Measurements from ENCODE around the gene MEIS1. TPM values are rescaled to one million over a fixed set of nuclear protein-coding genes. Genes with fewer than 3 reads are reported as not detected.

The MEIS1 gene
- total RNA-seq, 2 experiments from 2014 or later, result not detected

DNA sequence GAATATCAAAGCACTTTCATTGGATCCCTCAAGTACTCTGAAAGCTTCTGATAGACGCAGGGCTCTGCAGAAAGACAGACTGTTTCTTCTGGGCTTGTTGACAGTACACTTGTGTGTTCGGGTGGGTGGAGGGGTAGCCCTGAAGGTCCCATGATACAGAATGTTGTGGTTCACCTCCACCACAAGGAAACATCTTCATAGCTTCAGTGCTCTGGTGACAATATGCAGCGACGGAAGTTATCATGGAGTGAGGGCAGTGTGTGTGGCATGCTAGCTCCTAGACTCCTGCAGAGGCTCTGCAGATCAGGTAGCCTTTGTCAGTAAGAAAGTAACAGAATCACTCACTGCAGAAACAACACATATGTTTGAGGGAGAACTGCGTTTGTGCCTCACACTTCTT is 90.7 kb downstream of the MEIS1 start:
- ATAC-seq (no peak), DNase-seq (no peak)
- Mint-ChIP-seq H3K27me3 (peaks cover 4% of the 10 kb centered on the region), H3K4me1 (no peaks in the 10 kb centered on the region), H3K9me3 (ENCODE audit: low read depth) (no peaks in the 10 kb centered on the region), H3K27ac (no peak overlapping the region), H3K36me3 (ENCODE audit: low read depth) (no peaks in the 10 kb centered on the region), H3K4me3 (no peak overlapping the region)
- ChIA-PET CTCF (no interaction called here), POLR2A (no interaction called here)
- intact Hi-C loops (cut with DNase I, micrococcal nuclease), result no loop called here

DNA sequence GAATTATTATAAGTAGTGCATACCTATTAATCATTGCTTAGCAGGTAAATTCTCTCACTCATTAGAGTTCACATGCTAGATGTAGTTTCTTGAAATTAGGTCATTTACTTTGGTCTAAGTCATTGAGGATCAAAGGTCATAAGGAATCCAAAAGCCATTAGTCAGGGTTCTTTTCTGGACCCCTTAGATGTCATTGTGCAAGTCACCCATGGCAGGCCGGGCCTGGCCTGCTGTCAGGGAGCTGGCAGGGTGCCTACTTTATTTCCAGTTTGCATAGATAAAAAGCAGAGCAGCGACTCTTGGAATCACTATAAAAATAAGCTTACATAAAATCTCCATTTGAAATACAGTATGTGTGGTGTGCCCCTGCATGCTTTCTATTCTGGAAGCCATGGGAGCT is 91.3 kb downstream of the MEIS1 start:
- POLR2A ChIA-PET, result no interaction called here
- Mint-ChIP-seq H3K27ac (no peak overlapping the region), H3K4me3 (no peak overlapping the region), H3K4me1 (no peaks in the 10 kb centered on the region), H3K27me3 (peaks cover 4% of the 10 kb centered on the region), H3K9me3 (ENCODE audit: low read depth) (no peaks in the 10 kb centered on the region), H3K36me3 (ENCODE audit: low read depth) (no peaks in the 10 kb centered on the region)
- CTCF ChIA-PET, result no interaction called here
- intact Hi-C loops (cut with DNase I, micrococcal nuclease), result no loop called here
- ATAC-seq (no peak), DNase-seq (no peak)

DNA sequence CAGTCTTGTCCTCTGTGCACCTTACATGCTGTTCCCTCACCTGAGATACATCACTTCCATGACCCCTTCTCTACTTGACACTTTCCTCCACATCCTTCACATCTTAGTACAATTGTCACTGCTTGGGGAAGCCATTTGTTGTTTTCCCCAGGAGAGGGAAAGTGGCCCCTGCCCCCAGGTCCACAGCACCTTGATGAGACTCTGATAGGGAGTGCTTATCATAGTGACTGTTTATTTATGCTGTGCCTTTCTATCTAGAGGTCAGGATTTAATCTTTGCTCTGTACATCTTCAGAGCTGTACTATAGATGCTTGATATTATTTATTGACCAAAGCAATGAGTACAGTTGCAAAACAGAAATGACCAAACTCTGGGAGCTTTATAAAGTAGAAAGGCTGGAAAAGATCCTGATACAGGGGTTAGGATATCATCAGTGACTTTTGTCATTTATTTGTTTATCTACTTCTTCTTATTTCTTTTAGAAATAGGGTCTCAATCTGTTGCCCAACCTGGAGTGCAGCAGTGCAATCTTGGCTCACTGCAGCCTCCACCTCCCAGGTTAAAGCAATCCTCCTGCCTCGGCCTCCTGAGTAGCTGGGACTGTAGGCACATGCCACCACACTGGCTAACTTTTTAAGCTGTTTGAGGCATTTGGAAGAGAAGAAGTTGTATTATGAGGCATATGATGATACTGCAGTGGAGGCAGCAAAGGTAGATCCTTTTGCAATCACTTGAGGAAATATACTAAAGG is 94.2 kb downstream of the MEIS1 start:
- Mint-ChIP-seq H3K9me3 (ENCODE audit: low read depth) (no peaks in the 10 kb centered on the region), H3K4me3 (no peak overlapping the region), H3K27me3 (peaks cover 2% of the 10 kb centered on the region), H3K36me3 (ENCODE audit: low read depth) (no peaks in the 10 kb centered on the region), H3K4me1 (no peaks in the 10 kb centered on the region), H3K27ac (no peak overlapping the region)
- intact Hi-C loops (cut with DNase I, micrococcal nuclease), result no loop called here
- CTCF ChIA-PET, result no interaction called here
- DNase-seq, result no peak
- ATAC-seq, result no peak
- POLR2A ChIA-PET, result no interaction called here

DNA sequence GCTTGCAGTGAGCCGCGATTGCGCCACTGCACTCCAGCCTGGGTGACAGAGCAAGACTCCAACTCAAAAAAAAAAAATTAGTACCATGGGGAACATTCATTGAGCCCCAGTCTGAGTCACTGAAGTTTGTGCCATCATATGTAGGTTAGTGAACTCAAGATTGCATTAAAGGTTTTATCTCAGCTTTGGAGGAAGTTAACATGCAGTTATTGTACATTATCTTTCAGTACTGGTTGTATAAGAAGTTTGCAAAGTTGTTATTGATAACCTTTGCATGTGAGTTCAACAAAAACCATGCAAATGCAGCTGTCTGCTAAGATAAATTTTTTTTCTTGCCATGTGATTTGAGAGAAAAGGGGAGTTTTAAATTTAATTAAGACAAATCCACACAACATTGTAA is 95.7 kb downstream of the MEIS1 start:
- H3K9me3 Mint-ChIP-seq (ENCODE audit: low read depth), result no peaks in the 10 kb centered on the region
- H3K4me3 Mint-ChIP-seq, result no peak overlapping the region
- H3K27me3 Mint-ChIP-seq, result peaks cover 2% of the 10 kb centered on the region
- POLR2A ChIA-PET, result no interaction called here
- no peaks in the 10 kb centered on the region for H3K4me1 Mint-ChIP-seq
- no peaks in the 10 kb centered on the region for H3K36me3 Mint-ChIP-seq (ENCODE audit: low read depth)
- ATAC-seq (no peak), DNase-seq (no peak)
- intact Hi-C loops (cut with DNase I, micrococcal nuclease), result no loop called here
- CTCF ChIA-PET, result interaction anchor here (0.7 kb wide), 1 partner anchor 132 kb away, joined by 4 read pairs; no protein-coding TSS in a partner anchor
- no peak overlapping the region for H3K27ac Mint-ChIP-seq

DNA sequence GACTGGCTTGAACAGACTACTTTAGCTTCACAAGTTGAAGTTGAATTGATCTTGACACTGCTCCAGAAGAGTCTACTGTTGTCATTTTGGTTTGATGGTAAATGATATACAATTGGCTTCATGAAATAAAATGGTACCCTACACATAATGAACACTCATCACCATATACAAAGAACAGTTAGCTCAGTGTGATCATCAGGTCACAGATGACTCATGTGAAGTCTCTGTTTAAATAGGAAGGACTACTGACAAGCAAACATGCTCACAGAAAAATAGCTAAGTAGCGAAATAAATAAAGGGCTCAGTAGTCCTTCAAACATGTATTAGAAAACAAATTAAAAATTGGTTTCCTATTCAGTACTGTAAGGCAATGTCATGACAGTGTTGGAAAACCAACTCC is 96.2 kb downstream of the MEIS1 start:
- H3K27ac Mint-ChIP-seq, result no peak overlapping the region
- peaks cover 2% of the 10 kb centered on the region for H3K27me3 Mint-ChIP-seq
- H3K4me3 Mint-ChIP-seq, result no peak overlapping the region
- ChIA-PET POLR2A (no interaction called here), CTCF (interaction anchor here (0.7 kb wide), 1 partner anchor 132 kb away, joined by 4 read pairs; no protein-coding TSS in a partner anchor)
- no peaks in the 10 kb centered on the region for H3K9me3 Mint-ChIP-seq (ENCODE audit: low read depth)
- intact Hi-C loops (cut with DNase I, micrococcal nuclease), result no loop called here
- DNase-seq (no peak), ATAC-seq (no peak)
- H3K4me1 Mint-ChIP-seq, result no peaks in the 10 kb centered on the region
- H3K36me3 Mint-ChIP-seq (ENCODE audit: low read depth), result no peaks in the 10 kb centered on the region

DNA sequence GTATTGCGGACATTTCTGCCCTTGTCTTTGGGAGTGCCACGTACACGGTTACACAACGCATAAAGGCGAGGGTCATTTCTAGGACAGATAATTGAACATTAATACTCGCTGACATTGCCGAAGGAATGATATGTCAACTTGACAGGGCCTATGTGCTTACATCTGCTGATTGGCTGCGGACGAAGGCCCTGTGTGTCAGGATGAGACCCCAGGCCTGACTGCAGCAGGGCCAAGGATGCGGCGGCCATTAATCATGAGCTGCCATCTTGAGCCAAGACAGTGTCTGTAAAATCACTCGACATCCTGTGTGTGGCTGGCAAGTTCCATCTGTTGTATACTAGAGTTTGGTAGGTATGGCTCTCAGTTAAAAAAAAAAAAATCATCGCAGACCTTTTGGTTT is 96.6 kb downstream of the MEIS1 start:
- ATAC-seq (no peak), DNase-seq (no peak)
- no peaks in the 10 kb centered on the region for H3K36me3 Mint-ChIP-seq (ENCODE audit: low read depth)
- ChIA-PET POLR2A (no interaction called here), CTCF (no interaction called here)
- intact Hi-C loops (cut with DNase I, micrococcal nuclease), result no loop called here
- H3K27me3 Mint-ChIP-seq, result peaks cover 2% of the 10 kb centered on the region
- H3K4me1 Mint-ChIP-seq, result no peaks in the 10 kb centered on the region
- no peak overlapping the region for H3K27ac Mint-ChIP-seq
- H3K9me3 Mint-ChIP-seq (ENCODE audit: low read depth), result no peaks in the 10 kb centered on the region
- H3K4me3 Mint-ChIP-seq, result no peak overlapping the region

DNA sequence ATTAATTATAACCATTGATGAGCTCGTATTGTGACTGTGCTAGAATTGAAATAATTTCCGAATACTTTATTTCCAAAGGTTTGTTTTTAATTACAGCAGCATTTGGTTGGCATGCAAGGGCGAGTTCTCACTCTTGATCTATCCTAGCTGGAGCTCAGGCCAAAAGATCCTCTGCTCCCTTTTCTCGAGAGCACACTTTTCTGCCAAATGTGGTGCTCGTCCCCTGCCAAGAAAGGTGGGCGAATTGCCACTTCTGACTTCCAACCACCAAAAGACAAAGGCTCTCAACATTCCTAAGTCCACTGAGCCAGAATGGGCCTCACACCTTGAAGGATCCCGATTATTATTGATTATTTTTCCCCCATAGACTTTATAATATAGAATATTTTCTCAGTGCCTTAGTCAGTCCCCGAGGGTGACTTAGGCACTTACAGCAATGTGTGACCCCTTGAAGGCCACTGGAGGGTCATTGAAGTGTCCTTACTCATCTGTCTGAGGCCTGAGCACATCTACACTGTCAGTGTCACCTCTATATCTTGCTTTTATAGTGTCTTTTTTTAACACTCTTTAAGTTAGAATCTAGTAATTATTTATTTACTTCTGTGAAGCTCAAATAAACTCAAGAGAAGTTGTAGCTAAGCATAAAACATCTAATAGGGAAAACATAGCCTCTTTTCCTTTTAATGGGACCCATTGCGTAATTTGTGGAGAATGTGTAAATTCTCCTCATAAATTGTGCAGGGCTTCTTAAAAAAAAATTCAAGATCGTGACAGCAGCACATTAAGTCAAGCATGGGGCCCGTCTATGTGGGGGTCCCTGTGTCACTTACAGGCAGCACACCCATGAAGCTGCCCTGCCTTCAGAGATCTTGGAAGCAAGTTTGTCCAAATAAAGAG is 98.3 kb downstream of the MEIS1 start:
- Mint-ChIP-seq H3K9me3 (ENCODE audit: low read depth) (no peaks in the 10 kb centered on the region), H3K4me1 (no peaks in the 10 kb centered on the region), H3K27ac (no peak overlapping the region), H3K36me3 (ENCODE audit: low read depth) (no peaks in the 10 kb centered on the region), H3K4me3 (no peak overlapping the region), H3K27me3 (peaks cover 2% of the 10 kb centered on the region)
- CTCF ChIA-PET, result no interaction called here
- ATAC-seq, result no peak
- intact Hi-C loops (cut with DNase I, micrococcal nuclease), result no loop called here
- POLR2A ChIA-PET, result no interaction called here
- DNase-seq, result no peak

DNA sequence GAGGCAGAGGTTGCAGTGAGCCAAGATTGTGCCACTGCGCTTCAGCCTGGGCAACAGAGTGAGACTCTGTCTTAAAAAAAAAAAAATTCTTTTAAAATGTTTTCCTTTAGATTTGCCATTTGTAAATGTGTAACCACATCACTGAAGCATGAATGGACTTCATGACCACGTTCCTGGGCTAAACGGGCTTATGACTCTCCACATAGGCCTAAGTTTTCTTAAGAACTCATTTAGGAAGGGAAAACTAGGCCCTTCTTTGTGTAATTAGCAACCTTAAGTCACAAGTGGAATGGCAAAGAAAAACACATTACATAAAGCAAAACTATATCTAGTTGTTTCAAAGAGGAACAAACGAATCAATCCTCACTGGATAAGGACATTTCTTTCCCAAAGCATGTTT is 99.5 kb downstream of the MEIS1 start:
- H3K27me3 Mint-ChIP-seq, result no peaks in the 10 kb centered on the region
- intact Hi-C loops (cut with DNase I, micrococcal nuclease), result no loop called here
- no peak overlapping the region for H3K4me3 Mint-ChIP-seq
- H3K9me3 Mint-ChIP-seq (ENCODE audit: low read depth), result no peaks in the 10 kb centered on the region
- no peak for ATAC-seq
- no peak for DNase-seq
- H3K27ac Mint-ChIP-seq, result no peak overlapping the region
- no peaks in the 10 kb centered on the region for H3K4me1 Mint-ChIP-seq
- CTCF ChIA-PET, result interaction anchor here (0.6 kb wide), 1 partner anchor 629 kb away, joined by 3 read pairs; no protein-coding TSS in a partner anchor
- H3K36me3 Mint-ChIP-seq (ENCODE audit: low read depth), result no peaks in the 10 kb centered on the region
- POLR2A ChIA-PET, result no interaction called here

DNA sequence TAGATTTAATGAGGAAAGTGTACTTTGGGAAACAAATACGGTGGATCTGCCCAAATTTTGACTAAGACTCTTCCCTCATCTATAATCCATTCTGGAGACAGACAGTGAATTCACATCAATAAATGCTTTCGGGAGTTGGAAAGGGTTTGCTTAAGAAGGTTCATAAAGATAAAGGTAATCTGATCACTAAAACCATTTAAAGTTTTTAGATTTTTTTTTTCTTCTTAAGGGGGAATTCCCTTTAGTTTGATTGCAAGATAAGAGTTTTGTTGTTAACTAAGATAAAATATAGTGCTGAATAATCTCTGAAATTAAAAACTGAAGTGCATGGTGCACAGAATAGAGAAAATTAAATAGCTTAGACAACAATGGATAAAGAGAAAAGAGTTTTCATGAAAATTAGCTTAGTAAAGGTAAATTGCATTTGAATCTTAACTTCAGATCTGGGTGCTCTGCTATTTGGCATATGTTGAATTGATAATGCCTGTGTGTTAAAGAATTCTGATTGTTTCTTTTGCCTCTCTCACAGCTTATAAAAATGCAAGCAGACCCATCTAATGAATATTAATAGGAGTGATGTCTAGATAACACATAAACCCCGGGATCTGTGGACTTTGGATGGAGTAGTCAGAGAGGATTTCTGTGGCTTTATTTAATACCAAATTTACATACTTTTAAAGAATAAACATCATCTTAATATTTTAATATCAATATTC is 100.8 kb downstream of the MEIS1 start:
- Mint-ChIP-seq H3K4me3 (no peak overlapping the region), H3K27me3 (no peaks in the 10 kb centered on the region), H3K36me3 (ENCODE audit: low read depth) (no peaks in the 10 kb centered on the region), H3K4me1 (no peaks in the 10 kb centered on the region), H3K9me3 (ENCODE audit: low read depth) (no peaks in the 10 kb centered on the region), H3K27ac (no peak overlapping the region)
- ChIA-PET POLR2A (no interaction called here), CTCF (interaction anchor here (0.8 kb wide), 1 partner anchor 1379 kb away, joined by 3 read pairs; no protein-coding TSS in a partner anchor)
- ATAC-seq (no peak), DNase-seq (no peak)
- intact Hi-C loops (cut with DNase I, micrococcal nuclease), result no loop called here

DNA sequence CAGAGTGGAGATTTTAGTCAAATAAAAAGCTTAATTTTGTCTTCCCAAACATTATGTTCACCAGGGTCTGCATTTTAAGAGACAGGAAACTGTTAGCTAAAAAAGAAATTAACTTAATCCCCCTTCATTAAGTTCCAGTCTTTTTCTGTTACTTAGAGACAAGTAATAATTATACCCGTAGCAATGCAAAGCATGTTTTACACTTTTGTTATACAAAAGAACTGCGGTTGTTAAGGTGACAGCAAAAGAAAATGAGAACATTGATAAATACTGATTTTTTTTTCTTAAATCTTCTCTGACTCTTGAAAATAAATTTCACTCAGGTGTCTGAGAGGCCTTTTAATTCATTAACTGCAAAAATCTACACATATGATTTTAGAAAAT is 101.4 kb downstream of the MEIS1 start:
- ChIA-PET POLR2A (no interaction called here), CTCF (interaction anchor here (0.8 kb wide), 1 partner anchor 1379 kb away, joined by 3 read pairs; no protein-coding TSS in a partner anchor)
- Mint-ChIP-seq H3K36me3 (ENCODE audit: low read depth) (no peaks in the 10 kb centered on the region), H3K4me1 (no peaks in the 10 kb centered on the region), H3K27ac (no peak overlapping the region), H3K27me3 (no peaks in the 10 kb centered on the region), H3K9me3 (ENCODE audit: low read depth) (no peaks in the 10 kb centered on the region), H3K4me3 (no peak overlapping the region)
- intact Hi-C loops (cut with DNase I, micrococcal nuclease), result no loop called here
- DNase-seq, result no peak
- ATAC-seq, result no peak

DNA sequence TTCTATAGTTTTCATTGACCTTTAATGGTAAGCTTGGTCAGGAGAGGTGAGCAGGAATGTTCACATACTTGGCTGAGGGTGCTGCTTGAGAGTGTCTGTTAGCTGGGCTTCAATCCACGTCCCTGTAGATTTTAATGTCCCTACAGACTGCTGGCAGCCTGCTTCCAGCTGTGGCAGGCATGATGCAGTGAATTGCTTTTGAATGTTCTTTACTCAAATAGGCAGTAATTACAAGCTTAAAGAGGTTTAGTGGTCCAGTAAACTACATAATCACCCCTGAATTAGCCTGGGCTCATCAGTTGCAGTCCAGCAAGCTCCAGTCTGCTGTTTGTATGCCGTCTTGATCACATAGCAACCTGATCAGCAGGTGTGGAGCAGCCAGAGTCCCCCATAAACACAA is 102.1 kb downstream of the MEIS1 start:
- DNase-seq, result no peak
- Mint-ChIP-seq H3K36me3 (ENCODE audit: low read depth) (no peaks in the 10 kb centered on the region), H3K27me3 (no peaks in the 10 kb centered on the region), H3K4me1 (no peaks in the 10 kb centered on the region), H3K4me3 (no peak overlapping the region), H3K9me3 (ENCODE audit: low read depth) (no peaks in the 10 kb centered on the region), H3K27ac (no peak overlapping the region)
- ATAC-seq, result no peak
- intact Hi-C loops (cut with DNase I, micrococcal nuclease), result no loop called here
- ChIA-PET POLR2A (no interaction called here), CTCF (interaction anchor here (0.8 kb wide), 1 partner anchor 1378 kb away, joined by 3 read pairs; no protein-coding TSS in a partner anchor)

All from activated CD4-positive, alpha-beta T cell treated with anti-CD3 and anti-CD28 coated beads for 36 hours (primary cell).